ENCODE data around the gene ANXA6.

The ANXA6 gene

DNA sequence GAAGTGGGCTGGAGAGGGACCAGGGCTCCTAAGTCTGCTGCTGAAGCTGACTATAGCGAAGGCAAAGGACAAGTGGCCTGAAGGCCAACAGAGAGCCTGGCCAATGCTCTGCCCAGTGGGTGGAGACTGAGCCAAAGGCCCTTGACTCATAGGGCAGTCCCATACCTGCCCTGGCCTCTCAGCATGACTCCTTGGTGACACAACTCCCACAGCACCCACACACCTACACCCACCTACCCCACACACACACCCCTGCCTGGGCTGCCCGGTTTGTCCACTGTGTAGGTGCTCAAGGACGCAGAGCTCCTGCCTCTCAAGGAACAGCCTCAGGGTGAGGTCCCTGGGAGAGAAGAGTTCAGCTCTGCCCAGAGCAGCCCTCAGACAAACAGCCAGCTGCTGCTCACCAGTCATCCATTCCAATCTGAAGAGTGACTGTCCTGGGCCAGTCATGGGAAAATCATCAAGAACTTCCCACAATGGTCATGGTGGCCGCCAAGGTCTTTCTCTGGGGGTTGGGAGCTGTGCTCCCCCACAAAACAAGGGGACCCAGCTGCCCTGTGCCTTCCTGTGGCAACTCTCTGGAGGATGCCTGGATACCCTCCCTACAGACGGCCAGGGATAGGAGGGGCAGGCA, 81.8 kb downstream of the ANXA6 start:
- Mint-ChIP-seq H3K27ac (no peak overlapping the region), H3K27me3 (ENCODE audit: low read depth) (no peaks in the 10 kb centered on the region), H3K36me3 (ENCODE audit: low read depth) (peaks cover 12% of the 10 kb centered on the region), H3K9me3 (no peaks in the 10 kb centered on the region), H3K4me3 (no peak overlapping the region), H3K4me1 (peaks cover 49% of the 10 kb centered on the region)
- TF ChIP-seq, protein P1, sequence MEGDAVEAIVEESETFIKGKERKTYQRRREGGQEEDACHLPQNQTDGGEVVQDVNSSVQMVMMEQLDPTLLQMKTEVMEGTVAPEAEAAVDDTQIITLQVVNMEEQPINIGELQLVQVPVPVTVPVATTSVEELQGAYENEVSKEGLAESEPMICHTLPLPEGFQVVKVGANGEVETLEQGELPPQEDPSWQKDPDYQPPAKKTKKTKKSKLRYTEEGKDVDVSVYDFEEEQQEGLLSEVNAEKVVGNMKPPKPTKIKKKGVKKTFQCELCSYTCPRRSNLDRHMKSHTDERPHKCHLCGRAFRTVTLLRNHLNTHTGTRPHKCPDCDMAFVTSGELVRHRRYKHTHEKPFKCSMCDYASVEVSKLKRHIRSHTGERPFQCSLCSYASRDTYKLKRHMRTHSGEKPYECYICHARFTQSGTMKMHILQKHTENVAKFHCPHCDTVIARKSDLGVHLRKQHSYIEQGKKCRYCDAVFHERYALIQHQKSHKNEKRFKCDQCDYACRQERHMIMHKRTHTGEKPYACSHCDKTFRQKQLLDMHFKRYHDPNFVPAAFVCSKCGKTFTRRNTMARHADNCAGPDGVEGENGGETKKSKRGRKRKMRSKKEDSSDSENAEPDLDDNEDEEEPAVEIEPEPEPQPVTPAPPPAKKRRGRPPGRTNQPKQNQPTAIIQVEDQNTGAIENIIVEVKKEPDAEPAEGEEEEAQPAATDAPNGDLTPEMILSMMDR (IDR thresholded peaks at IDR 0.05; ENCODE audit: unreplicated experiment in 3 of 3) = no peak

DNA sequence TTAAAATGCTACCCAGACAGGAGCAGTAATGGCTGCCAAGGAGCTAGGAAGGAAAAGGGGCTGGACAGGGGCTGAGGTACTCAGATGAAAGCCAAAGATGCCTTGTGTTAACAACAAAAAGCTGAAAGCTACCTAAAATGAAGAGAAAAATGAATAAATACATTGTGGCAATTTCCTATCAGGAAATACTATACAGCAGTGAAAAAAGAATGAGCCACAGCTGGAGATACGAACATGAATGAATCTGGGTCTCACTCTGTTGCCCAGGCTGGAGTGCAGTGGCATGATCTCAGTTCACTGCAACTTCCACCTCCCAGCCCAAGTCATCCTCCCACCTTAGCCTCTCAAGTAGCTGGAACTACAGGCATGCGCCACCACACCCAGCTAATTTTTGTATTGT, 83.0 kb downstream of the ANXA6 start:
- peaks cover 53% of the 10 kb centered on the region for H3K4me1 Mint-ChIP-seq
- no peak overlapping the region for H3K4me3 Mint-ChIP-seq
- no peaks in the 10 kb centered on the region for H3K9me3 Mint-ChIP-seq
- TF ChIP-seq, protein P1 (IDR thresholded peaks at IDR 0.05; ENCODE audit: unreplicated experiment in 3 of 3) = no peak
- no peaks in the 10 kb centered on the region for H3K27me3 Mint-ChIP-seq (ENCODE audit: low read depth)
- H3K27ac Mint-ChIP-seq = no peak overlapping the region
- H3K36me3 Mint-ChIP-seq (ENCODE audit: low read depth) = peaks cover 12% of the 10 kb centered on the region

DNA sequence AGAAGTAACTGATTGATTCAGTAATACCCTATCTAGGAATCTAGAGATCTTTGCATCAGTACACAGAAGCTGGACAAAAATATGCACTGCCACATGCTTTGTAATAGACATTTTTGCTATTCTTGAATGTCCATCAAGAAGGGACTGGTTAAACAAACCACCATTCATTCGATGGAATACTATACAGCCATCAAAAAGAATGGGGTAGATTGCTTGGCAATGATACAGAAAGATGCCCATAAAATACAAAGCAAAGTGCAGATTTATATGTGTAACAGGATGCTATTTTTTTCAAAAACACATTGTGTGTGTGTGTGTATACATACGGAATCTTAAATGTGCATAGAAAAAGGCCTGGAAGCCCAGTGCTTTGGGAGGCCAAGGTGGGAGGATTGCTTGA, 84.3 kb downstream of the ANXA6 start:
- Mint-ChIP-seq H3K4me3 (no peak overlapping the region), H3K27me3 (ENCODE audit: low read depth) (no peaks in the 10 kb centered on the region), H3K27ac (no peak overlapping the region), H3K4me1 (peaks cover 59% of the 10 kb centered on the region), H3K9me3 (no peaks in the 10 kb centered on the region), H3K36me3 (ENCODE audit: low read depth) (peaks cover 9% of the 10 kb centered on the region)
- TF ChIP-seq, protein P1 (IDR thresholded peaks at IDR 0.05; ENCODE audit: unreplicated experiment in 3 of 3) = no peak

DNA sequence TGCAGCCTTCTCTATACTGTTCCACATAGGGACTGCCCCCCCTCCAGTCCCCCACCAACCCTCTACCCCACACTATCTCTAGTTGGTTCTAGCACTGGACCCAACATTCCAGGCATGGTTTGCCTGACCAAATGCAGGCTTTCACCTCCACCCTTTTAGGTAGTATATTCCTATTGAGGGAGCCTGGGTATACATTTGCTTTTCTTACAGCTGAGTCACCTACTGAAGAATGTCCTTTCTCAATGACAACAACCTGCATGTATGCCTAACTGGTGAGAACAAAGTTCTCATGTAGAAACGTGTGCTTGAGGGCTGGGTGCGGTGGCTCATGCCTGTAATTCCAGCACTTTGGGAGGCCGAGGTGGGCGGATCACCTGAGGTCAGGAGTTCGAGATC, 85.0 kb downstream of the ANXA6 start:
- peaks cover 4% of the 10 kb centered on the region for H3K36me3 Mint-ChIP-seq (ENCODE audit: low read depth)
- H3K9me3 Mint-ChIP-seq = no peaks in the 10 kb centered on the region

DNA sequence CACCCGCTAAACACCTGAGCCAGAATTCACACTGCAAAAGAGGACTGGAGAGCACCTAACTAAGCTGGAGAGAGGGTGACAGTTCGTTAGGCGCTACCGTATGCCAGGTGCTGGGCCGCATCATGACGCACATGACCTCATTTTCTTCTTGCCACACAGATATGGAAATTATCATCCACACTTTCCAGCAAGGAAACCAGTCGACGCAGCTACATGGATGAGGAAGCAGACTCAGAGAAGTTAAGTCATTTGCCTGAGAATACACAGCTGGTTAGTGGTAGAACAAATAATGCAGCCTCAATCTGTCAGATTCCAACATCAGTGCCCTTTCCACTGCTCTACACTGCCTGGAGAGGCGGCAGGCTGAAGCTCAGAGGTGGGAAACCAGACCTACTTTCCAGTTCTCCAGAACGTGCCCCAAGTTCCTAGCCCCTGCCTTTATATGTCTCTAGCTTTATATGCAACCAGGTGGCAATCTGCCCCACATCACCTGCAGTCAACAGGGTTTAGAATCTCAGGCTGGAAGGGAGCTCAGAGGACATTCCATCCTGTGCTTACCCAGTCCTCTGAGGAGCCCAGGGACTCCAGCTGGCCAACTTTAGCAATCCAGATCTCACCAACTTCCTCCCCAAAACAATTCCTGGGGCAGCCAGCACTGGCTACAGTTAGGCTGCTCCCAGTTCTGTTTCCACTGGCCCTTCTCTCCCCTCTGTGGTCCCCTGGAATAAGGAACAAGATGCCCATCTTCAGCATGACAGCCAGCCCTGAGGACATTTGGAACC, 85.5 kb downstream of the ANXA6 start:
- Mint-ChIP-seq H3K4me1 (peaks cover 63% of the 10 kb centered on the region), H3K27me3 (ENCODE audit: low read depth) (no peaks in the 10 kb centered on the region), H3K4me3 (no peak overlapping the region), H3K36me3 (ENCODE audit: low read depth) (peaks cover 4% of the 10 kb centered on the region), H3K9me3 (no peaks in the 10 kb centered on the region), H3K27ac (no peak overlapping the region)
- TF ChIP-seq, protein P1 (IDR thresholded peaks at IDR 0.05; ENCODE audit: unreplicated experiment in 3 of 3) = no peak

More for the DNA sequence above, 85.0 kb downstream of the ANXA6 start:
- Mint-ChIP-seq H3K4me3 (no peak overlapping the region), H3K4me1 (peaks cover 60% of the 10 kb centered on the region), H3K27me3 (ENCODE audit: low read depth) (no peaks in the 10 kb centered on the region), H3K27ac (no peak overlapping the region)
- TF ChIP-seq, protein P1 (IDR thresholded peaks at IDR 0.05; ENCODE audit: unreplicated experiment in 3 of 3) = no peak

All from nephron (organoid).